Smooth muscle cell (in vitro differentiated cells): ENCODE results near the gene SYT3. TPM values are rescaled to one million over a fixed set of nuclear protein-coding genes. Genes with fewer than 3 reads are reported as not detected.

Source experiments
- DNase-seq: peaks from one replicate; lab custom pipeline; 2025; ENCODE audit not compliant: unreplicated experiment; lab: John Stamatoyannopoulos, UW
- H2AFZ ChIP-seq: fragments of 200-600 bp; sonication (generic); 2 replicates; pipeline ENCODE4 v1.6.0; 2016; ENCODE audit warnings: antibody characterized with exemption, low read depth, mild to moderate bottlenecking
- H3F3A ChIP-seq: fragments of 200-600 bp; sonication (generic); 2 replicates; pipeline ENCODE4 v1.6.0; 2017; ENCODE audit warnings: antibody characterized with exemption, low read depth
- H3K27ac ChIP-seq: fragments of 200-600 bp; sonication (generic); 2 replicates; pipeline ENCODE4 v1.5.1; 2016; ENCODE audit warnings: low read depth, mild to moderate bottlenecking
- H3K27me3 ChIP-seq: fragments of 200-600 bp; sonication (generic); 2 replicates; pipeline ENCODE4 v1.6.1; 2016; ENCODE audit warnings: low read depth, mild to moderate bottlenecking
- H3K36me3 ChIP-seq: fragments of 200-600 bp; sonication (generic); 2 replicates; pipeline ENCODE4 v1.5.1; 2016; ENCODE audit warnings: low read depth
- H3K4me1 ChIP-seq: fragments of 200-600 bp; sonication (generic); 2 replicates; pipeline ENCODE4 v1.5.1; 2016; ENCODE audit warnings: low read depth
- H3K4me2 ChIP-seq: fragments of 200-600 bp; sonication (generic); 2 replicates; pipeline ENCODE4 v1.6.0; 2016; ENCODE audit warnings: mild to moderate bottlenecking
- H3K4me3 ChIP-seq: fragments of 200-600 bp; sonication (generic); 2 replicates; pipeline ENCODE4 v1.5.1; 2016; ENCODE audit warnings: mild to moderate bottlenecking
- H3K79me2 ChIP-seq: fragments of 200-600 bp; sonication (generic); 2 replicates; pipeline ENCODE4 v1.6.0; 2016; ENCODE audit warnings: low read depth, mild to moderate bottlenecking
- H3K9ac ChIP-seq: fragments of 200-600 bp; sonication (generic); 2 replicates; pipeline ENCODE4 v1.6.0; 2016; ENCODE audit warnings: low read depth
- H3K9me3 ChIP-seq: fragments of 200-600 bp; sonication (generic); replicated peaks from 2 replicates; pipeline ENCODE4 v1.5.1; 2016; ENCODE audit warnings: low read depth
- H4K20me1 ChIP-seq: fragments of 200-600 bp; sonication (generic); 2 replicates; pipeline ENCODE4 v1.6.0; 2016; ENCODE audit warnings: low read depth
- CTCF ChIP-seq: fragments of 200-600 bp; sonication (generic); IDR thresholded peaks from 2 replicates; pipeline ENCODE4 v1.5.1; 2017; ENCODE audit warnings: borderline replicate concordance, mild to moderate bottlenecking, antibody characterized with exemption; ENCODE audit not compliant: insufficient read depth, poor library complexity, severe bottlenecking
- WGBS: methylation state at CpG from one replicate; pipeline ENCODE4 v1.1.7; 2016; ENCODE audit warnings: low lambda C conversion rate; 5-methylcytosine and 5-hydroxymethylcytosine counted together
- polyA plus RNA-seq: library from polyadenylated mRNA; unstranded; fragments of >200 nt; fragmentation: Nextera tagmentation; extraction: Ambion mirVana; gene quantifications from 2 replicates; pipeline ENCODE4 v1.2.1, GENCODE V29; 2016
- total RNA-seq: library from RNA; depleted of rRNA; stranded (reverse); fragments of >200 nt; gene quantifications from 2 replicates; pipeline ENCODE4 v1.2.3, GENCODE V29; 2014

SYT3 gene
- total and polyA plus RNA-seq, 2 experiments from 2014 or later: 0.13 to 1.8 TPM

GRCh38 chr19:50638600-50638999, 1.1 kb downstream of the SYT3 start:
- Histone ChIP-seq H3F3A (no peaks in the 10 kb centered on the region), H3K9me3 (peaks cover 6% of the 10 kb centered on the region), H3K27ac (no peak overlapping the region), H3K4me1 (no peaks in the 10 kb centered on the region), H3K79me2 (no peaks in the 10 kb centered on the region), H3K36me3 (no peaks in the 10 kb centered on the region), H4K20me1 (no peaks in the 10 kb centered on the region), H3K4me3 (no peak overlapping the region), H3K4me2 (peak overlapping the region; percentile 92), H3K9ac (no peak overlapping the region), H3K27me3 (peaks cover 25% of the 10 kb centered on the region), H2AFZ (no peak overlapping the region)
- no peak for DNase-seq
- no peak for TF ChIP-seq CTCF
- WGBS: 63% methylated on average over 10 of the region's 10 CpGs

- Histone ChIP-seq H3K9me3 (peaks cover 8% of the 10 kb centered on the region), H3K27me3 (peaks cover 25% of the 10 kb centered on the region), H3K4me3 (no peak overlapping the region), H2AFZ (no peak overlapping the region), H3K27ac (no peak overlapping the region), H3K79me2 (no peaks in the 10 kb centered on the region), H3F3A (no peaks in the 10 kb centered on the region), H3K4me2 (no peak overlapping the region), H3K36me3 (no peaks in the 10 kb centered on the region), H3K9ac (no peak overlapping the region), H3K4me1 (no peaks in the 10 kb centered on the region), H4K20me1 (no peaks in the 10 kb centered on the region)
- no peak for TF ChIP-seq CTCF
- WGBS: 78% methylated on average over 5 of the region's 5 CpGs
- no peak for DNase-seq
Measured at GRCh38 chr19:50636317-50637085, 3.2 kb downstream of the SYT3 start.

GRCh38 chr19:50633973-50634372, 5.7 kb downstream of the SYT3 start:
- Histone ChIP-seq H3K4me1 (no peaks in the 10 kb centered on the region), H3K27me3 (peaks cover 24% of the 10 kb centered on the region), H3K4me2 (no peak overlapping the region), H3K9ac (no peak overlapping the region), H3F3A (no peaks in the 10 kb centered on the region), H4K20me1 (no peaks in the 10 kb centered on the region), H3K9me3 (peaks cover 8% of the 10 kb centered on the region), H3K36me3 (no peaks in the 10 kb centered on the region), H3K79me2 (no peaks in the 10 kb centered on the region), H2AFZ (no peak overlapping the region), H3K27ac (no peak overlapping the region), H3K4me3 (no peak overlapping the region)
- WGBS: 94% methylated on average over 2 of the region's 2 CpGs
- no peak for TF ChIP-seq CTCF
- DNase-seq: no peak

DNA sequence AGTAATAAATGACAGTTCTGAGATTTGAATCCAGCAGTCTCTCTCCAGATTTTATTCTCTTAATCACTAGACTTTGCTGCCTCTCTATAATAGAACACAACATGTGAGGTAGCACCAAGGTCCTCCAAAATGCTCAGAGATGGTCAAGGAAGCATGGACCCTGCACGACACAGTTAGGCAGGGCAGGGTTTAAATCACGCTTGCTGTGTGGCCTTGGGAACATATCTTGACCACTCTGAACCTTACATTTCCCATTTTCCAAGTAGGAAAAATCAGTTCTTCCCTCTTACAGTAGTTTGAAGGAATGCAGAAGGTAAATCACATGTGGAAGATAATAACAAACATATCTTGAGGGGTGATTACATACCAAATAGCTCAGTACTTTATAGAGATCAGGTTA, 6.3 kb downstream of the SYT3 start:
- Histone ChIP-seq H3K27ac (no peak overlapping the region), H3K4me3 (no peak overlapping the region), H3K4me1 (no peaks in the 10 kb centered on the region), H3K9ac (no peak overlapping the region), H3K4me2 (no peak overlapping the region), H3K79me2 (no peaks in the 10 kb centered on the region), H3K36me3 (no peaks in the 10 kb centered on the region), H3K9me3 (peaks cover 8% of the 10 kb centered on the region), H4K20me1 (no peaks in the 10 kb centered on the region), H3K27me3 (peaks cover 17% of the 10 kb centered on the region), H2AFZ (no peak overlapping the region), H3F3A (no peaks in the 10 kb centered on the region)
- no peak for DNase-seq
- 75% methylated on average over 2 of the region's 2 CpGs for WGBS
- no peak for TF ChIP-seq CTCF
